DOHH2 (cell line): ENCODE results near the gene ENOX1.

Experiments
- EZH2phosphoT487 ChIP-seq: fragments of 200-600 bp; sonication (generic); IDR thresholded peaks from 2 replicates; pipeline ENCODE4 v1.6.1; 2017; ENCODE audit warnings: borderline replicate concordance, mild to moderate bottlenecking, antibody characterized with exemption, low read length, moderate library complexity, mixed read lengths
- TF ChIP-seq, protein P1 (sequence below): fragments of 200-600 bp; sonication (generic); IDR thresholded peaks from one replicate; pipeline ENCODE4 v1.5.1; 2014; ENCODE audit warnings: antibody characterized with exemption, mild to moderate bottlenecking, low read depth, low read length; ENCODE audit not compliant: poor library complexity, severe bottlenecking

DNA sequence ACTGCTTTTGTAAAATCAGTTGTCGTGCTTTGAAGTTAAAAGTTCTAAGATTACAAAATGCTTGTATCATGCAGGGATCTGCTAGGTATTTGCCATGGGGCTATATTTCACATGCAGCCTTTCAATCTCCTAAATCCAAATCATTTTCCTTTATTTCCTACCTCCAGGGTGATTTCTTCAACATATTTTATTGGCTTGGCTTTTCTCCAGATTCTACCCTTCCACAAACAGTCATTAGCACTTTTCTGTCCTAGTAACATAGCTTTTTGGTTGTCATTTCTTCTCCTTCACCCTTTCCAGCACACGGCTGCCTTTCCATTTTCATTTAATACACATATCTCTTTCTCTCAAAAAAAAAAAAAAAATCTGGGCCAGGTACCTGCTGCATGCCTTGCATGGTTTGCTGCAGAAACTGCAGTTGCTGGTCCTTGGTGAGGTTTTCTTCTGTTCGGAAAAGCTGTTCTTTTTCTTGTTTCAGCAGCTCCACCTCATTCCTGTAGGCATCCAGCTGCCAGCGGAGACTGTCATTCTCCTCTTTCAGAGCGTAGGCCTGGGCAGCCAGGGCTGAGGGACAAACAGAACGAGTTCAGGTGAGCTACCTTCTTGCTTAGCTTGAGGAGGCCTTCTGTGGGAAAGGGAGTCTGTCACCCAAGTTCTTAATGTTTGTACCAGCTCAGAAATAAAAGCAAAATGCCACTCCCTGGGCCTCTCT, 488.6 kb downstream of the ENOX1 start:
- TF ChIP-seq, protein P1, sequence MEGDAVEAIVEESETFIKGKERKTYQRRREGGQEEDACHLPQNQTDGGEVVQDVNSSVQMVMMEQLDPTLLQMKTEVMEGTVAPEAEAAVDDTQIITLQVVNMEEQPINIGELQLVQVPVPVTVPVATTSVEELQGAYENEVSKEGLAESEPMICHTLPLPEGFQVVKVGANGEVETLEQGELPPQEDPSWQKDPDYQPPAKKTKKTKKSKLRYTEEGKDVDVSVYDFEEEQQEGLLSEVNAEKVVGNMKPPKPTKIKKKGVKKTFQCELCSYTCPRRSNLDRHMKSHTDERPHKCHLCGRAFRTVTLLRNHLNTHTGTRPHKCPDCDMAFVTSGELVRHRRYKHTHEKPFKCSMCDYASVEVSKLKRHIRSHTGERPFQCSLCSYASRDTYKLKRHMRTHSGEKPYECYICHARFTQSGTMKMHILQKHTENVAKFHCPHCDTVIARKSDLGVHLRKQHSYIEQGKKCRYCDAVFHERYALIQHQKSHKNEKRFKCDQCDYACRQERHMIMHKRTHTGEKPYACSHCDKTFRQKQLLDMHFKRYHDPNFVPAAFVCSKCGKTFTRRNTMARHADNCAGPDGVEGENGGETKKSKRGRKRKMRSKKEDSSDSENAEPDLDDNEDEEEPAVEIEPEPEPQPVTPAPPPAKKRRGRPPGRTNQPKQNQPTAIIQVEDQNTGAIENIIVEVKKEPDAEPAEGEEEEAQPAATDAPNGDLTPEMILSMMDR = no peak
- no peak for TF ChIP-seq EZH2phosphoT487
